Right kidney (tissue), 1 donor: Measurements from ENCODE around the gene CCDC47.

Experiments
- DNase-seq: peaks from one replicate; pipeline ENCODE4 v3.0.0-alpha.2; 2016

CCDC47 gene

DNA sequence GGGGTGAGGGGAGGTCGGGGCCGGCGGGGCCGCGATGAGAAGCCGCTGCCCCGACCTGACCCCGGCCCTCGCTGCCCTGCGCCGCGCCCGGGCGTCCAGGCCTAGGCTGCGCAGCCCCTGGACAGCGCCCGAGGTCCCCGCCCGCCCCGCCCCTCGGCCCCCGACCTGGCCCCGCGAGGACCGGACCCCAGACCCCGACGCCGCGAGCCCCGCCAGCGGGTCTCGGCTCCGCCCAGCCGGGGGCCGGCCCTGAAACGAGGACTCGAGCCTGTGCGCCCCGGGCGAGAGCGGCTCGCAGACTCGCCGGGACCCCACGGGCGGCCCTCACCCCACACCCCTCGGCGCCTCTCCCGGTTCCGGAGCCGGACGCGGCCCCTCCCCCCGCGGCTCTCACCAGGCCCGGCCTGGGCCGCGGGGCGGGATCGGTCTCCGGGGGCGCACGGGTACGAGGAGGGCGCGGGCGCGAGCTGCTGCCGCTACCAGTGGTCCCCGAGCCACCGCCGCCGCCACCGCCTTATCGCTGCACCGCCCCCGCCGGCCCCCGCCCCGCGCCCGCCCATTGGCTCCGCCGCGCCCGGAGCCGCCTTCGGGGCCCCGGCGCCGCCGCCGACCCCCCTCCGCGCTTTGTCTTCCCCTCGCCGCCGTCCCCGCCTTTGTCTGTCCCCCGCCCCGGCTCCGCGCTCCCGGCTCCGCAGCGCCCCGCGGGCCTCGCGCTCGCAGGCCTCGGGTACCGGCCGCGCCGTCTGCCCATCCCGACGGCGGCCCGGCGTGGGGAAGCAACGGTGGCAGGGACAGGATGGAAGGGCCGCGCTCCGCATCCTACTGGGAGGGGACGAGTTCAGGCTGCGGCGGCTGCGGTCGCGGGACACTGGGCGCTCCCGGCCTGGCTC lies 73.5 kb downstream of the CCDC47 start, which contains the start of gene LIMD2:
Gene LIMD2 (minus strand): TSS at position 488 of the 890 bp plus-strand sequence. CDS start 827 bp downstream, outside the sequence.
- peak; percentile 82 for DNase-seq

DNA sequence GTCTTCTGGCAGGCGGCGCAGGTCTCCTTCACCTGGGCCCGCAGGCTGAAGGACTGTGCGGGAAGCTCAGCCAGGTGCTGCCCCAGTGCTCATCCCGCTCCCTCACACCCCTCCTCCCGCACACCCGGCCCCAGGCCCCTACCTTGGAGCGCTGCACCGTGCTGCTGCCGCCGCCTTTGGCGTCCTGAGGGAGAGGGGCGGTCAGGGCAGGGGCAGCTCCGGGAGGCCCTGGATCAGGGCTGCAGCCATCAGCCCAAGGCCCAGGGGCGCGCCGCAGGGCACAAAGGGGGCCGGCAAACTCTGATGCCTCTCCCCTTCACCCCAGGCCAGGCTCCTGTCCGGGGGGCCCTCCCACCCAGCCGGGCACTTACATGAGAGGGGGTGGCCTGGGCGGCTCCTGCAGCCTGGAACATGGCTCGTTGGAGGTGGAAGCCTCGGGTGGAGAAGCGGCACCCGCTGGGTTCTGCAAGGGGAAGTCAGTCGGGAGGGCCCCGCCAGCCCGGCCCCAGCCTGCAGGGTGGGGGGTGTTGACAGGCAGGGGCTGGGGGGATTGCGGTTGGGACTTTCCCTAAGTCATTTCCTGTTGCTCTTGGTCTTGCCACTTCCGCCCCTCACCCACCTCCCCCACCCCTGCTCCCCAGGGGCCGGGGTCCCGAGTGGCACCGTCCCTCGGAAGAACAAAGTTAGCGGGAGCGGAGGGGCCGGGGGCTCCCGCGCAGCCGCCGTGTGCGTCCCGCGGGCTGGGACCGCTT lies 74.3 kb downstream of the CCDC47 start:
- peak; percentile 63 for DNase-seq

DNA sequence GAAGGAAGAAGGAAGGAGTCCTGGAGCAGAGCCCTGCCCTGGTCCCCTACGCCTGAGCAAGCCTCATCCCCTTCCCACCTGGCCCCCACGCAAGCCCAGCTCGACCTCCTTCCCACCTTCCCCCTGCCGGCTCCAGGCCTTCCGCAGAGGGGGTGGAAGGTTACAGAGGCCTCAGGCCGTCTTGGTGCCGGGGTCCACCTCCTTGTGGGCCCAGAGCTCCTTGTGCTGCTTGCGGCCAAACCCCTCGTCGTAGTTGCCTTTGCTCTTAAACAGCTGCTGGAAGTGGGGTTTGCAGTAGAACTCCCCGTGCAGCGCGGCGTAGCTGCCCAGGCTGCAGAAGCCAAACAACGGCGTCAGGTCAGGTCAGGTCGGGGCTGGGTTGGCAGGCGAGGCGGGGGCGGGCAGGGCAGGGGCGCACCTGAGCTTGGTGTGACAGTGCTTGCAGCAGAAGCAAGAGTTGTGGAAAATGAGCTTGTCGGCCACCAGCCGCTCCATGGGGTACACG lies 75.0 kb downstream of the CCDC47 start:
- no peak for DNase-seq

DNA sequence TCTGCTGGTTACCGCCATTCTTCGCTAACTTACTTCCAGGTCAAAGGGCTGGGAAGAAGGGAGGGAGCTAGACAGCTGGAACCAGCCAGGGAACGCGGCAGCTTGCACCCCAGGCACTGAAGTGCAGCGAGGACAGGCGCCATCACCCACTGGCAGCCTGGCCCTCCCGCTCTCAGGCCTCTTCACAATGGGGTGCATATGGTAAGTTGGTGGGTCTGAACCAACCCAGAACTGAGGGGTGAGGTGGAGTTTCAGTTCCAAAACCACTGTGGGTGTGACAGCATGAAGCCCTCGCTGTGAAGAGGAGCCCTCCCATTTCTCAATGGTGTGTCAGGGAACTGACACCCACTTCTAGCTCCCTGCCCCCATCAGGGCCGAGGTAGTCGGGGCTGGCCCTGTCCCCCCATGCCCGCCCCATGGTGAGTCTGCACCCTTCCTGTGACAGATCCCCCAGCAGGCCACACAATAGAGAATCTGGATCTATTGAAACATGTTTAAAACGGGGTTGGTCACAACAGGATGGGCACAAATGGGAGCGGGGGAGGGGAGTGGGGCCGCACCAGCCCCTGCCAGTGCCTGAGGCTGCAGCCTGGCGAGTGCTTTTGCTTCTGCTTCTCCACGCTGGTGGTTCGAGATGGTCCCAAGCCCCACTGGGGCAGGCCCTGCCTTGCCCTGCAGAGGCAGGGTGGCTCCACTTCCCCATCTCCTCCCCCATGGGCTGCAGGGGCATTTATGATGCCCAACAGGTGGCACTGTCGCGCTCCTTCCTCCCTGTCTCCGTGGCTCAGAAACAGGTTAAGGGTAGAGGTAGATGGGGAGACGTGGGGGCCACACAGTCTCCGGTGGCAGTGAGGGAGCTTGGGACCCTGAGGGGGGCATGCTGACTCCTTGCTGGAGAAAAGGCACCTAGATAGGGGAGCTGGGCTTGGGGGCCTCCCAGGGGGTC lies 75.8 kb downstream of the CCDC47 start:
- DNase-seq, result no peak

DNA sequence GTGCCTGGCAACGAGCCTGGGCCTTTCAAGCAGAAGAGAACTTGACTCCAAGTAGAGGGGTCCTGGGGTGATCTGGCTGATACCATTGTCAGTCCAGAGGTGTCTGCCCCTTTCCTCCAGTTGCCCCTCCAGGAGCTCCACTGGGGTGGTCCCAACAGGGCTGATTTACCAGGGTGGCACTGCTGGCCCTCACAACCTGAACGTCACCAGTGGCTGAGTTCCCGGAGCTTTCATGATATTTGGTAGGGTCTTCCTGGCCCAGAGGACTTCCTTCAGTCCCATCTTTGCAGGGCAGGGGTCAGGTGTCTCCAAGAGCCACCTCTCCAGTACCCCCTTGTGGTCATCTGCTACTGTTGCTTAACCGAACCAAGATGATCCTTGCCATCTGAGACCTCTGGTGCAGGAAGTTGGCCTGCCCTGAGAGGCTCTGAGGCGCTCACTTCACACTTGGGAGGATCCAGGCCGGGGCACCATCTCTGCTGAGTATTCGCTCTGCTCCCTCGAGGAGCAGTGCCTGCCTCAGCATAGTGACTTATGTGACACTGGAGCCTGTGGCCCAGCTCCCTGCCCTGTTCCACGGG lies 76.9 kb downstream of the CCDC47 start:
- no peak for DNase-seq

DNA sequence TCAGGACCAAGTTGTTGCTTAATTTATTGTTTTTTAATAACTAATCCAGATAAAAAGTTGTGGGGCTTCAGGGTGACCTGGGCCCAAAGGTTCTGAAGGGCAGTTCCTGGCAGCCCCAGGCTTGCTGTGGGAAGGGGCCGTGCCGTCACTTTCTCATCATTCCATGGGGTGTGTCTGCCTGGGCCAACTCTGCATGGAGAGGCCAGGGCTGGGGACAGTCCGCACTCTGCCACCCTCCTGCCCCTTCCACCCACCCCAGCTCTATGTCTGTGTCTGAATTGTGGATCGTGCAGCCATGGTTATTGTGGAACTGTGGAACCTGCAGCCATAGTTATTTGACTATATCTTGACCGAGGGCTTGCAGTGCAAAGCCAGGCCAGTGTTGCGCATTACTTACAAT lies 77.5 kb downstream of the CCDC47 start:
- DNase-seq, result no peak
